Measurements from ENCODE around the gene SLC7A6.

SLC7A6 gene

DNA sequence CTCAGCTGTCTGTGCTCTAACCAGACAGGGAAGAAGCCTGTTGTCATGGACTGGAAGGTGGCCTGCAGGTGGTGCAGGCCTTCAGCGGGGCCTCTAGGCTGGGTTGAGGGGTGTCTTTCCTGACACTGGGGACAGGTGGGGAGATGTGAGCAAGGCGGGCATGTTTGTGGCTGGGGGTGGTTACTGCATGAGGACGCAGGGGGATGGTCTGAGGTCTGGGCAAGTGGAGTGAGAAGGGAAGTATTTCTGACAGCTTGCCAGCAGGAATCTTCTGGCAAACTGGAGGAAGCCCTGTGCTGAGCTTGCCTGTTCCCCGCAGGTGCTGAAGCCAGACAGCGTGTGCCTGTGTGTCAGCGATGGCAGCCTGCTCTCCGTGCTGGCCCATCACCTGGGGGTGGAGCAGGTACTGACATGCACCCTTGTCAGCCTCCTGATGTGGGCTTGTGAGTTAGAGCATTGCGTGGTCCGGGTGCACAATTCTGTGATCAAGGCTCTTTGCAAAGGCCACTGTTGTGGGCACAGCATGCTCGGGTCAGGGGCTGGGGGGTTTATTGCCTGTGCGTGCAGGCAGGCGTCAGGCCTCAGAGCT is 82.7 kb downstream of the SLC7A6 start:
- no peak for DNase-seq (ENCODE audit: low read depth)

DNA sequence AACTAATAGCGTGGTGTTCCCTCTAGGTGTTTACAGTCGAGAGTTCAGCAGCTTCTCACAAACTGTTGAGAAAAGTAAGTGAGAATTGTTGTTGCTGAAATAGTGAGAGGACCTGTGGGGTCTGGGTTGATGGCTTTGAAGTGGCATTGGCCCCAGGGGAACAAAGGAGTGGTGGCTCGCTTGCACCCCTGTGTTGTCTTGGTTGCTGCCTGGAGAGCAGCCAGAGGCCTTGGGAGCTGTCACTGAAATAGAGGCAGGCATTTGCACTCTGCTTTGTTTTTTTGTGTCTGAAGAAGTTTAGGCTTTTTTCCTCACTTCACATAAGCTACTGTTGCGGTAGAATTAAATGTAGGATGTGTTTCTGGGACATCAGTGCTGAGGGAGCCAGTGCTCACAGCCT is 83.3 kb downstream of the SLC7A6 start:
- DNase-seq (ENCODE audit: low read depth), result no peak

DNA sequence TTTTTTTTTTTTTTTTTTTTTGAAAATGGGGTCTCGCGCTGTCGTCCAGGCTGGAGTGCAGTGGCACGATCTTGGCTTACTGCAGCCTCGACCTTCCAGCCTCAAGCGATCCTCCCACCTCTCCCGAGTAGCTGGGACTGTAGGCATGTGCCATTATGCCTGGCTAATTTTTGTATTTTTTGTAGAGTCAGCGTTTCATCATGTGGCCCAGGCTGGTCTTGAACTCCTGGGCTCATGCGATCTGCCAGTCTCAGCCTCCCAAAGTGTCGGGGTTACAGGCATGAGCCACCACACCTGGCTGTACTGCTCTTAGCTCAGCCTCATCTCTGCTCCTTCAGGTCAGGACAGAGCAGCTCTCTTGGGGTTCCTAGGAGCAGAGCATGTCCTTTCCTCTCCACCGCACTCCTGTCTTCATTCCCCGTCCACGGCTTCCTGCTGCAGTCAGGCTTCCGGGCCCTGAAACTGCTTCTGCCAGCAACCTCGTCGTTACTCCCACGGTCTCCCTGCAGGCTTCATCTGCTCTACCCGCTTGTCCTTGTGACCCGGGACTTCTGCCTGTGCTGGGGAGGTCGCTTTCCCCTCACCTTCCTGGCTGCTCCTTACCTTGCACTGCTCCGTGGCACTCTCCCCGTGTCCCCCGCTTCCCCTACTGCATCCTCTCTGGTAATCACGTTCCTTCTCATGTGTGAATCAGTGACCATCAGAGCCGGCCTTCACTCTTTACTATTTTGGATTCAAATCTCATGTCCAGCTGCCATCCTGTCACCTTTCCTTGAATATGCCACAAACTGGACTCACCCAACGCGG is 84.5 kb downstream of the SLC7A6 start:
- DNase-seq (ENCODE audit: low read depth), result no peak

DNA sequence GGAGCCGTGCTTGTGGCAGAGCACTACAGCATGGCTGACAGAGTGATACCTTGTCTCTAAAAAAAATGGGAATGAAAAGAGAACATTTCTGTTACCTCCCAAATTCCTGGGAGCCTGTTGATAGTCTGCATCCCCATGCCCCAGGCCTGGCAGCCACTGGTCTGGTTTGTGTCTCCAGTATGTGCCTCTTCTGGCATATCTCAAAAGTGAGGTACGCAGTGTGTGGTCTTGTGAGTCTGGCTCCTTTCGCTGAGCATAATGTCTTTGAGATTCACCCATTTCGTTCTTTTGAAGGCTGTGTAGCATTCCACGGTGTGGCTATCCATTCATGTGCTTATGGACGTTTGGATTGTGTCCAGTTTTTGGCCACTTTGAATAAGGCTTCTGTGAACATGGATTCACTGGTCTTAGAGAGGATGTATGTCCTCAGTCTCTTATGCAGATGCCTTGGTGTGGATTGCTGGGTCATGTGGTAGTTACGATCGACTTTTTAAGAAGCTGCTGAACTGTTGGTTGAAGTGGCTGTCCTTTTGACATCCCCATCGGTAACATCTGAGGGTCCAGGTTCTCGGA is 85.6 kb downstream of the SLC7A6 start:
- DNase-seq (ENCODE audit: low read depth), result no peak

DNA sequence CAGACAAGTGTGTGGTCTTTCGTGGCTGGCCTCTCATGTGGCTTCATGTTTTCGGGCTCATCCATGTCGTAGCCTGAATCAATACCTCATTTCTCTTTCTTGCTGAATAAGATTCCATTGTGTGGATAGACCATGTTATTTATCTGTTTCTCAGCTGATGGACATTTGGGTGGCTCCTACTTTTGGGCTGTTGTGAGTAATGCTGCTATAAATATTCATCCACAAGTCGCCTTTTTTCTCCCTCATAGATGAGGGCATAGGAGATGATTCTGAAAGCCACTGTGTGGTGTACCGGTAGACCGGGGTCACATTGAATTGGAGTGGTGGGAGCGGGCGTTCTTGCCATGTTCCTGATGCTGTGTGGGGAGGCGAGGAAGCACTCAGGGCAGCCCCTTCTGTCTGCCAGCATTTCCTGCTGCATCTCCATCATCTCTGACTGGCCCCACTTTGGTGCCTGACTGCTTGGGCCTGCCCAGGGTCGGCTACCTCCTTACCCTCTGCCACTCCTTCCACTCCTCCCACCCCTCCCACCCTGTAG is 86.6 kb downstream of the SLC7A6 start:
- no peak for DNase-seq (ENCODE audit: low read depth)

Measured in GM04504 (cell line).